Left kidney (tissue), 2 donors: ENCODE measurements around the gene FADS2. TPM values are rescaled to one million over a fixed set of nuclear protein-coding genes. Genes with fewer than 3 reads are reported as not detected.

Experiments
- DNase-seq: peaks from one replicate; pipeline ENCODE4 v3.0.0-alpha.2; 2013
- polyA plus RNA-seq: library from polyadenylated mRNA; unstranded; fragments of 120-200 nt; gene quantifications from one replicate; pipeline ENCODE4 v1.2.1, GENCODE V29; 2013; ENCODE audit not compliant: insufficient read length

FADS2 gene
- polyA plus RNA-seq, 1 donor = 105 TPM

- no peak for DNase-seq
Observed at GRCh38 chr11:61794579-61794978, 33.5 kb upstream of the FADS2 start.

GRCh38 chr11:61795459-61795858, 32.6 kb upstream of the FADS2 start:
- no peak for DNase-seq

- no peak for DNase-seq
Observed at GRCh38 chr11:61795876-61796526, 32.1 kb upstream of the FADS2 start.

- DNase-seq = peak; percentile 83
Observed at GRCh38 chr11:61797263-61797944, 30.7 kb upstream of the FADS2 start.

GRCh38 chr11:61799665-61800284, 28.3 kb upstream of the FADS2 start:
- no peak for DNase-seq

- DNase-seq = no peak
Observed at GRCh38 chr11:61800331-61801281, 27.5 kb upstream of the FADS2 start.

- no peak for DNase-seq
Observed at GRCh38 chr11:61802605-61803004, 25.5 kb upstream of the FADS2 start.

GRCh38 chr11:61803889-61804647, 24.0 kb upstream of the FADS2 start:
- DNase-seq = no peak

- DNase-seq = no peak
Observed at GRCh38 chr11:61805146-61805545, 23.0 kb upstream of the FADS2 start.

- DNase-seq = no peak
Observed at GRCh38 chr11:61806785-61807184, 21.3 kb upstream of the FADS2 start.

- DNase-seq = no peak
Observed at GRCh38 chr11:61810671-61811175, 17.4 kb upstream of the FADS2 start.

GRCh38 chr11:61811831-61812230, 16.3 kb upstream of the FADS2 start:
- DNase-seq = no peak

GRCh38 chr11:61812736-61813411, 15.2 kb upstream of the FADS2 start:
- no peak for DNase-seq

- no peak for DNase-seq
Observed at GRCh38 chr11:61814247-61814957, 13.7 kb upstream of the FADS2 start.

- DNase-seq = peak; percentile 93
Observed at GRCh38 chr11:61814958-61815789, 12.9 kb upstream of the FADS2 start.

GRCh38 chr11:61815790-61816735, 12.0 kb upstream of the FADS2 start:
- peak; percentile 59 for DNase-seq

- peak; percentile 93 for DNase-seq
Observed at GRCh38 chr11:61816736-61817455, 11.2 kb upstream of the FADS2 start, which contains the start of gene FADS1. Gene FADS1 (minus strand): TSS chr11:61817003. CDS start chr11:61816929, 74 bp downstream.
